Stomach smooth muscle (tissue), 2 donors: ENCODE data around the gene CELA1.
A peak's percentile ranks its signal among the peaks of the same experiment; 100 is the strongest.

ENCODE experiments used
- H3K27ac ChIP-seq: one replicate; pipeline ENCODE4 v1.7.0; 2013; ENCODE audit warnings: mild to moderate bottlenecking, low read length, inconsistent platforms
- H3K27me3 ChIP-seq, 2 donors: one replicate each; pipeline ENCODE4 v1.7.0; 2013; ENCODE audit warnings: low read length in 2 of 2; ENCODE audit not compliant: insufficient read depth in 2 of 2, control insufficient read depth in 1 of 2
- H3K36me3 ChIP-seq, 2 donors: one replicate each; pipeline ENCODE4 v1.7.0; 2013; ENCODE audit warnings: low read length in 2 of 2; ENCODE audit not compliant: control insufficient read depth in 2 of 2, insufficient read depth in 2 of 2
- H3K4me1 ChIP-seq: one replicate; pipeline ENCODE4 v1.7.0; 2013; ENCODE audit warnings: low read length; ENCODE audit not compliant: control insufficient read depth, insufficient read depth
- H3K4me3 ChIP-seq, 2 donors: one replicate each; pipeline ENCODE4 v1.7.0; 2013; ENCODE audit warnings: low read length in 2 of 2
- H3K9ac ChIP-seq, 2 donors: one replicate each; pipeline ENCODE4 v1.7.0; 2013; ENCODE audit warnings: low read length in 2 of 2, mild to moderate bottlenecking in 1 of 2
- H3K9me3 ChIP-seq, 2 donors: one replicate each; pipeline ENCODE4 v1.7.0; 2013; ENCODE audit warnings: low read length in 2 of 2; ENCODE audit not compliant: control insufficient read depth in 2 of 2
- donor health status: healthy.
- donor health status: Pancreatic carcinoma.

Gene CELA1

DNA sequence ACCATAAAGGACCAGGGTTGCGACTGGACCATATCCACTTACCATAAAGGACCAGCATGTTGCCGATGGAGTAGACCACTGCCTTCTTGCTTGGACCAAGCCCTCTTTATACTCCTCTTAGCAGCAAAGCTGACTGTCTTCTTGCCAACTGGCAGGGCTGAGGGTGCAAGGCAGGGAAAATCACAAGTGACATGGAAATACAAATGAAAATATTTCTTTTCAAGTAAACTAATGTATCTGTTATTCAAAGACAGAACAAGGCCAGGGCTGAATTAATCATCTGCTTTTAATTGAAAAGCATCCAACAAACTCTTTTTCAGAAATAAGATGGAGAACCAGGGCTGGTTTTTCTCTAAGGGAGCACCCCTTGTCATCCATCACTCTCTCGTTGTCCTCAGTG is at the start of gene CELA1:
TSS of gene CELA1 (minus strand) at position 99 of the 400 bp plus-strand sequence. CDS start at position 58, 41 bp downstream.
- Histone ChIP-seq H3K9ac (no peak within 1 kb of the TSS), H3K4me3 (no peak within 1 kb of the TSS), H3K27me3 (no peaks in the 10 kb centered on the region), H3K27ac (no peak within 1 kb of the TSS), H3K4me1 (no peaks in the 10 kb centered on the region), H3K36me3 (no peaks in the 10 kb centered on the region), H3K9me3 (no peaks in the 10 kb centered on the region)

GRCh38 chr12:51395283-51396230 is 49.1 kb upstream of the CELA1 start:
- H3K27me3 ChIP-seq = peaks cover 9 to 21% of the 10 kb centered on the region in 2 donors
- H3K4me3 ChIP-seq = no peak overlapping the region
- H3K4me1 ChIP-seq = peaks cover 8% of the 10 kb centered on the region
- H3K36me3 ChIP-seq = no peaks in the 10 kb centered on the region
- no peaks in the 10 kb centered on the region for H3K9me3 ChIP-seq
- no peak overlapping the region for H3K9ac ChIP-seq
- no peak overlapping the region for H3K27ac ChIP-seq

DNA sequence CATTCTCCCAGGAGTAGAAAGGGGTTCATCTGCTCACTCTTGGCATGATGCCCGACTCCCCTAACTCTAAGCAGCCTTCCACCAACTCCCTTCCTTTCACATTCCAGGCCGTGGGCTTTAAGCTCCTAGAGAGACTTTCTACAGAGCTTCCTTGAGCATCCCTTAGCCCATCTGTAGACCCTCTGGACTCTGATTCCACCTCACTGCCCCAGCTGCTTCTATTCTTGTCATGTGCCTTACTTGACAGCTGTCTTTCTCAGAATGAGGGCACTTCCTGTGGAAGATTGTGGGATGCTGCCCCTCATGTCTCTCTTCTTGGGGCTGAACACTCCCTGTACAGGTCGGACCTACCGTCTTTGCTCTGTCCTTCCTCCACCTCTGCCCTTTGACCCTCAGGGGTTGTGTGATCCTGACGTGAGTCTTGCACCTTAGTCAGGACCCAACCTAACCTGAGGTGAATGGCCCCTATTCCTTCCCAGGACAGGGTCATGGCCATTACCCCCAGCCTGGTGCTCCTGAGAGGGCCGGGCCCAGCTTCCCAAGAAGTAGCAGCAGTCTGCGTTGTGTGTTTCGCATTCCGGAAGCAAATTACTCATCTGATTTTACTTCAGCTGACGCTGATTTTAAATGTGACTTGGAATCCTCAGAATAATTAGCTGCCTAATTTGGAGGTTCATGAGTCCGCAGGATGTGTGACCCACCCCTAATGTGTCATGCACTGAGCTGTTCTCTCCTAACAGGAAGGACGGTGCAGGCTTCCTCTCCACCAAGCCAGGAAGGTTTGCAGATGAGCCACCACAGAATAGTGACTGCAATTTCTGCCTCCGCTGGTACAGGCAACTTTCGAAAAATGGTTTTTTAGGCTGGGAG is 47.4 kb upstream of the CELA1 start:
- Histone ChIP-seq H3K4me3 (no peak overlapping the region), H3K9me3 (no peaks in the 10 kb centered on the region), H3K9ac (no peak overlapping the region), H3K27me3 (peaks cover 9 to 24% of the 10 kb centered on the region in 2 donors), H3K36me3 (no peaks in the 10 kb centered on the region), H3K4me1 (peaks cover 8% of the 10 kb centered on the region), H3K27ac (no peak overlapping the region)

- Histone ChIP-seq H3K27me3 (peaks cover 9 to 24% of the 10 kb centered on the region in 2 donors), H3K9me3 (no peaks in the 10 kb centered on the region), H3K4me3 (peak overlapping the region in 1 of 2 donors; percentile 55), H3K4me1 (peaks cover 8% of the 10 kb centered on the region), H3K27ac (no peak overlapping the region), H3K36me3 (no peaks in the 10 kb centered on the region), H3K9ac (no peak overlapping the region)
These were observed 46.2 kb upstream of the CELA1 start for GRCh38 chr12:51392556-51393237.

DNA sequence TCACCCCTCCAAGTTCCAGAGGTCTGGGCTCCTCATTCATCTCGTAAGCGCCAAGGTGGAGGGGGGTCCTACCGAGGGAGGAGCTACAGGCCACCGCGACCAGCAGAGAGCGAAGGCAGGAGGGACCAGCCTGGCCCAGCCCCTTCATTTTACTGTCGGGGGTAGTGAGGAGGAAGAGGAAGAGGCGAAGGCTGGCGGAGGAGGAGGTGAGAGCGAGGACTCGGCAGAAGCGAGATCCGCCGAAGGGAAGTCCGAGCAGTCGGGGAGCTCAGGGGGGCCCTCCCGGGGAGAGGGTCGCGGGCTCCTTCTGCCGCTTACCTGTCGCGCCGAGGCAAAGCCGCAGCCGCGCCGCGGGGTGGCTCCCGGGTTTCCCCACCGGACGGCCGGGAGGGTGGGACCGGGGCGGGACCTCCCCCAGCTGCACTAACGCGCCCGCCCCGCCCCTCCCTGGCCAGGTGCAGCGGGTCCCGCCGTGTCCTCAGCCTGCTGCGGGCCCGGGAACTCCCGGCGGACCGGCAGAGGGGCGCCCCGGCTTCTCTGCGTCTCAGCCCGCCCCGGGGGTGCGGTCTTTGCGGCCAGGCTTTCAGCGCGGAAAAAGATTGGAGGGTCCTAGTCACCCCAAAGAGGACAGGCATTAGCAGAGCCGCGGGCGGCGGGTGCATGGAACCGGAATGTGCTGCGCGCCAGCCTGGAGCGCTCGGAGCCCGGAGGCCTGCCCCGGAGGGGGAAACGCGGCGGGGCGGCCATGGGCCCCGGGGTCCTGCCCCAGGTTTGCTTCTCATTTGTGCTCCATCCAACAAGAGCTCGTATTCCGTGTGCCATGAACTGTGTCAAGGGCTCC is 45.0 kb upstream of the CELA1 start, which contains the start of gene GALNT6:
TSS of gene GALNT6 (minus strand) at position 124 of the 841 bp plus-strand sequence. CDS start 11,625 bp downstream, outside the sequence.
- H3K4me1 ChIP-seq = peaks cover 8% of the 10 kb centered on the region
- no peaks in the 10 kb centered on the region for H3K9me3 ChIP-seq
- peak within 1 kb of the TSS; percentile 51 to 64 for H3K4me3 ChIP-seq
- no peaks in the 10 kb centered on the region for H3K36me3 ChIP-seq
- no peak within 1 kb of the TSS for H3K27ac ChIP-seq
- H3K9ac ChIP-seq = peak within 1 kb of the TSS in 1 of 2 donors; percentile 20
- peaks cover 9 to 24% of the 10 kb centered on the region in 2 donors for H3K27me3 ChIP-seq

DNA sequence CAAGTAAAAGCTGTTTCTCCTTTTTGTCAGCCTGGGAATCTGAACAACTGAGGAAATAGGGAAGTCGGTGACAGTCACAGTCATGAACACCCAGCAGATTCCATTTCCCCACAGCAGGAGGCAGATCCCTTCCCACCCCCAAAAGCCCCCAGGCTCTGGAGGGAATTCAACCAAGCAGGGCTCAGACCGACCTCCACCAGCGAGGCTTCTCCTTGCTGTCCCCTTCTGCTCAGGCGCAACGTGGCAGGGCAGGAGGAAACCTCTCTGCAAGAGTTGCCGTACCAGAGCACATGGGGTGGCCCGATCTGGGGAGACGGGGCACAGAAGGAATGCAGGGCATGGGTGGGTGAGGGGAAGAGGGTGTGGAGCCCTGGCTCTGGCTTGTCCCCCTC is 44.4 kb upstream of the CELA1 start:
- no peak overlapping the region for H3K27ac ChIP-seq
- peaks cover 8% of the 10 kb centered on the region for H3K4me1 ChIP-seq
- peak overlapping the region; percentile 51 to 64 for H3K4me3 ChIP-seq

GRCh38 chr12:51390457-51390856 is 44.0 kb upstream of the CELA1 start:
- H3K27me3 ChIP-seq = peaks cover 9 to 24% of the 10 kb centered on the region in 2 donors
- no peak overlapping the region for H3K27ac ChIP-seq
- H3K36me3 ChIP-seq = no peaks in the 10 kb centered on the region
- peaks cover 8% of the 10 kb centered on the region for H3K4me1 ChIP-seq
- no peak overlapping the region for H3K9ac ChIP-seq
- no peaks in the 10 kb centered on the region for H3K9me3 ChIP-seq
- H3K4me3 ChIP-seq = no peak overlapping the region

More for the DNA sequence above, 44.4 kb upstream of the CELA1 start:
- Histone ChIP-seq H3K9ac (peak overlapping the region in 1 of 2 donors; percentile 20), H3K27me3 (peaks cover 9 to 24% of the 10 kb centered on the region in 2 donors), H3K9me3 (no peaks in the 10 kb centered on the region), H3K36me3 (no peaks in the 10 kb centered on the region)

- no peak overlapping the region for H3K27ac ChIP-seq
- H3K9ac ChIP-seq = no peak overlapping the region
- peaks cover 9 to 24% of the 10 kb centered on the region in 2 donors for H3K27me3 ChIP-seq
- no peaks in the 10 kb centered on the region for H3K9me3 ChIP-seq
- H3K4me1 ChIP-seq = peaks cover 8% of the 10 kb centered on the region
- no peak overlapping the region for H3K4me3 ChIP-seq
- no peaks in the 10 kb centered on the region for H3K36me3 ChIP-seq
These were observed 43.0 kb upstream of the CELA1 start for GRCh38 chr12:51389302-51389999.

- Histone ChIP-seq H3K36me3 (no peaks in the 10 kb centered on the region), H3K27me3 (peaks cover 7 to 21% of the 10 kb centered on the region in 2 donors), H3K27ac (no peak overlapping the region), H3K4me1 (peaks cover 8% of the 10 kb centered on the region), H3K4me3 (no peak overlapping the region), H3K9ac (no peak overlapping the region), H3K9me3 (no peaks in the 10 kb centered on the region)
These were observed 42.4 kb upstream of the CELA1 start for GRCh38 chr12:51388846-51389245.
